SK-N-SH treated with all-trans-retinoic acid at 6 μM for 48 hours (cell line): ENCODE measurements around the gene NXPE4.
A peak's percentile ranks its signal among the peaks of the same experiment; 100 is the strongest.

Source experiments
- ATAC-seq: fragments of 200-7000 bp; cut with Tn5 transposase; 3 replicates; pipeline ENCODE4 v1.9.1; 2020; ENCODE audit warnings: mild to moderate bottlenecking, moderate library complexity
- BACH2 ChIP-seq: fragments of 250-450 bp; sonication (Bioruptor Pico); IDR thresholded peaks from 2 replicates; pipeline ENCODE4 v1.9.0; 2021; ENCODE audit warnings: mild to moderate bottlenecking, borderline replicate concordance
- ESRRG ChIP-seq: fragments of 250-450 bp; sonication (Bioruptor Pico); IDR thresholded peaks from 2 replicates; pipeline ENCODE4 v1.6.1; 2021; ENCODE audit warnings: mild to moderate bottlenecking
- ISL1 ChIP-seq: fragments of 250-450 bp; sonication (Bioruptor Pico); IDR thresholded peaks from 2 replicates; pipeline ENCODE4 v2.1.2; 2022; ENCODE audit warnings: mild to moderate bottlenecking, moderate library complexity
- RARB ChIP-seq: fragments of 250-450 bp; sonication (Bioruptor Pico); IDR thresholded peaks from 2 replicates; pipeline ENCODE4 v1.8.0; 2021; ENCODE audit warnings: mild to moderate bottlenecking, moderate library complexity
- SNAI2 ChIP-seq: fragments of 250-450 bp; sonication (Bioruptor Pico); IDR thresholded peaks from 2 replicates; pipeline ENCODE4 v1.5.0; 2020; ENCODE audit warnings: mild to moderate bottlenecking, moderate library complexity
- TCF4 ChIP-seq: fragments of 250-450 bp; sonication (Bioruptor Pico); IDR thresholded peaks from 2 replicates; pipeline ENCODE4 v1.8.0; 2021; ENCODE audit warnings: mild to moderate bottlenecking, moderate library complexity, borderline replicate concordance
- ZC3H10 ChIP-seq: fragments of 250-450 bp; sonication (Bioruptor Pico); IDR thresholded peaks from 2 replicates; pipeline ENCODE4 v1.5.1; 2021; ENCODE audit warnings: mild to moderate bottlenecking, moderate library complexity
- ZFP3 ChIP-seq: fragments of 250-450 bp; sonication (Bioruptor Pico); IDR thresholded peaks from 2 replicates; pipeline ENCODE4 v1.5.0; 2020; ENCODE audit warnings: mild to moderate bottlenecking, moderate library complexity
- ZFP30 ChIP-seq: fragments of 450-650 bp; formaldehyde crosslinking; IDR thresholded peaks from 2 replicates; pipeline ENCODE4 v1.5.0; 2022; ENCODE audit warnings: mild to moderate bottlenecking, moderate library complexity
- ZNF70 ChIP-seq: fragments of 450-650 bp; formaldehyde crosslinking; IDR thresholded peaks from 2 replicates; pipeline ENCODE4 v1.5.0; 2020; ENCODE audit warnings: mild to moderate bottlenecking, moderate library complexity
- TF ChIP-seq, protein P1 (sequence below): fragments of 250-450 bp; sonication (Bioruptor Pico); IDR thresholded peaks from 2 replicates; pipeline ENCODE4 v1.5.1; 2021; ENCODE audit warnings: mild to moderate bottlenecking, moderate library complexity
- TF ChIP-seq, protein P2 (sequence below): fragments of 250-450 bp; sonication (Bioruptor Pico); IDR thresholded peaks from 2 replicates; pipeline ENCODE4 v1.5.0; 2020; ENCODE audit warnings: mild to moderate bottlenecking, moderate library complexity
- TF ChIP-seq, protein P3 (sequence below): fragments of 250-450 bp; sonication (Bioruptor Pico); IDR thresholded peaks from 2 replicates; pipeline ENCODE4 v1.8.0; 2020; ENCODE audit warnings: mild to moderate bottlenecking, moderate library complexity, borderline replicate concordance

The NXPE4 gene

DNA sequence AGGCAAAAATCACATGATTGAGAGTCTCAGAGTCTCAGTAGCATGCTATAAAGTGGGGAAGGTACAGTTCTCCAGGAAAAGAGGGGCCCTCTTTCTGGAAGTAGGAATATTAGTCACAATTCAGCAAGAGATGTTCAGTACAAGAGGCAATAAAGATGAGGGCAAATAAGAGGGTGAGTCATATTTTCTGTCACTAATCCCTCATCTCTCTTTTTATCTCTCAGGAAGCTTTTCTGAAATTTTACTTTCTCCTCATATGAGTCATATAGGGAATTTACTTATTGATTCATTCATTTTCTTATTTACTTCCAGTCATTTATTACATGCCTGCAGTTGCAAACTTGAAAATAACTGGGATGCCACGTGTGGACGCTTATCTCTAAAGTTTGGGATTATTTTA, 32.5 kb downstream of the NXPE4 start:
- TF ChIP-seq ZFP30 (CRISPR knock-in tag) (no peak), ISL1 (CRISPR knock-in tag) (peak; percentile 55; the same call in 1 of the 2 replicates), ZNF70 (CRISPR knock-in tag) (no peak)
- TF ChIP-seq, protein P1, sequence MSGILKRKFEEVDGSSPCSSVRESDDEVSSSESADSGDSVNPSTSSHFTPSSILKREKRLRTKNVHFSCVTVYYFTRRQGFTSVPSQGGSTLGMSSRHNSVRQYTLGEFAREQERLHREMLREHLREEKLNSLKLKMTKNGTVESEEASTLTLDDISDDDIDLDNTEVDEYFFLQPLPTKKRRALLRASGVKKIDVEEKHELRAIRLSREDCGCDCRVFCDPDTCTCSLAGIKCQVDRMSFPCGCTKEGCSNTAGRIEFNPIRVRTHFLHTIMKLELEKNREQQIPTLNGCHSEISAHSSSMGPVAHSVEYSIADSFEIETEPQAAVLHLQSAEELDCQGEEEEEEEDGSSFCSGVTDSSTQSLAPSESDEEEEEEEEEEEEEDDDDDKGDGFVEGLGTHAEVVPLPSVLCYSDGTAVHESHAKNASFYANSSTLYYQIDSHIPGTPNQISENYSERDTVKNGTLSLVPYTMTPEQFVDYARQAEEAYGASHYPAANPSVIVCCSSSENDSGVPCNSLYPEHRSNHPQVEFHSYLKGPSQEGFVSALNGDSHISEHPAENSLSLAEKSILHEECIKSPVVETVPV: no peak
- TF ChIP-seq, protein P2, sequence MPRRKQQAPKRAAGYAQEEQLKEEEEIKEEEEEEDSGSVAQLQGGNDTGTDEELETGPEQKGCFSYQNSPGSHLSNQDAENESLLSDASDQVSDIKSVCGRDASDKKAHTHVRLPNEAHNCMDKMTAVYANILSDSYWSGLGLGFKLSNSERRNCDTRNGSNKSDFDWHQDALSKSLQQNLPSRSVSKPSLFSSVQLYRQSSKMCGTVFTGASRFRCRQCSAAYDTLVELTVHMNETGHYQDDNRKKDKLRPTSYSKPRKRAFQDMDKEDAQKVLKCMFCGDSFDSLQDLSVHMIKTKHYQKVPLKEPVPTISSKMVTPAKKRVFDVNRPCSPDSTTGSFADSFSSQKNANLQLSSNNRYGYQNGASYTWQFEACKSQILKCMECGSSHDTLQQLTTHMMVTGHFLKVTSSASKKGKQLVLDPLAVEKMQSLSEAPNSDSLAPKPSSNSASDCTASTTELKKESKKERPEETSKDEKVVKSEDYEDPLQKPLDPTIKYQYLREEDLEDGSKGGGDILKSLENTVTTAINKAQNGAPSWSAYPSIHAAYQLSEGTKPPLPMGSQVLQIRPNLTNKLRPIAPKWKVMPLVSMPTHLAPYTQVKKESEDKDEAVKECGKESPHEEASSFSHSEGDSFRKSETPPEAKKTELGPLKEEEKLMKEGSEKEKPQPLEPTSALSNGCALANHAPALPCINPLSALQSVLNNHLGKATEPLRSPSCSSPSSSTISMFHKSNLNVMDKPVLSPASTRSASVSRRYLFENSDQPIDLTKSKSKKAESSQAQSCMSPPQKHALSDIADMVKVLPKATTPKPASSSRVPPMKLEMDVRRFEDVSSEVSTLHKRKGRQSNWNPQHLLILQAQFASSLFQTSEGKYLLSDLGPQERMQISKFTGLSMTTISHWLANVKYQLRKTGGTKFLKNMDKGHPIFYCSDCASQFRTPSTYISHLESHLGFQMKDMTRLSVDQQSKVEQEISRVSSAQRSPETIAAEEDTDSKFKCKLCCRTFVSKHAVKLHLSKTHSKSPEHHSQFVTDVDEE: no peak
- ATAC-seq: peak; percentile 24; the same call in 2 of the 3 replicates

DNA sequence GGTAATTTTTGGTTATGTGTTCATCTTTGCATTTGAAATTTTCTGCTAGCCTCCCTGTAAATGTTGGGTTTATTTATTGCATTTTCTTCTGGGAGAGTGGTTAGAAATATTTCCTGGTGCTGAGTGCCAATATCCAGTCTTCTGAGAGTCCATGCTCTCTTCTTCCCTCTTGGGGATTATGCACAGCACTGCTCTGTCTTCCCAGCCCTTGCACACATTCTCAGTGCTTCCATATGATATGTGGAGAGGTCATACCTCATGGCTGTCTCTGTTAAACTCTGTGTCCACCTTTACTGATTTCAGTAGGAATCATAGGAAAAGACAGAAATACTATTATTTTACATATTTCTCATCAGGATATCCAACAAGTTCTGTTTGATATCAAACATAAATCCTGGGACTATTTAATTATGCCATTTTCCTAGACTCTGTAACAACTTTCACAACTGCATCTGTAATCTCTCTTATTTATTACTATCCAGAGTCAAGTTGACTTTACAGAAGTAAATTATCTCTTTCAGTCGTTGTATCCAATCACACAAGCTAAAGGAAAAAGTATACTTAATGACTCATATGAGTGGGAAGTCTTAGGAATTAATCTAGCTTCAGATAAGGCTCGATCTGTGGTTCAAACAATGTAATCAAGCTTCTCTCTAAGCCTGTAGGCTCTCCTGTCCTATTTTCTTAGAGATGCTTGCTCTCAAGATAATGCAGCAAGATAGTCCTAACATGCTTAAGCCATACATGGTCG, 33.2 kb downstream of the NXPE4 start:
- TF ChIP-seq ISL1 (CRISPR knock-in tag): peak; percentile 75
- TF ChIP-seq ZFP3 (CRISPR knock-in tag): no peak
- ATAC-seq: peak; percentile 33; the same call in 2 of the 3 replicates

DNA sequence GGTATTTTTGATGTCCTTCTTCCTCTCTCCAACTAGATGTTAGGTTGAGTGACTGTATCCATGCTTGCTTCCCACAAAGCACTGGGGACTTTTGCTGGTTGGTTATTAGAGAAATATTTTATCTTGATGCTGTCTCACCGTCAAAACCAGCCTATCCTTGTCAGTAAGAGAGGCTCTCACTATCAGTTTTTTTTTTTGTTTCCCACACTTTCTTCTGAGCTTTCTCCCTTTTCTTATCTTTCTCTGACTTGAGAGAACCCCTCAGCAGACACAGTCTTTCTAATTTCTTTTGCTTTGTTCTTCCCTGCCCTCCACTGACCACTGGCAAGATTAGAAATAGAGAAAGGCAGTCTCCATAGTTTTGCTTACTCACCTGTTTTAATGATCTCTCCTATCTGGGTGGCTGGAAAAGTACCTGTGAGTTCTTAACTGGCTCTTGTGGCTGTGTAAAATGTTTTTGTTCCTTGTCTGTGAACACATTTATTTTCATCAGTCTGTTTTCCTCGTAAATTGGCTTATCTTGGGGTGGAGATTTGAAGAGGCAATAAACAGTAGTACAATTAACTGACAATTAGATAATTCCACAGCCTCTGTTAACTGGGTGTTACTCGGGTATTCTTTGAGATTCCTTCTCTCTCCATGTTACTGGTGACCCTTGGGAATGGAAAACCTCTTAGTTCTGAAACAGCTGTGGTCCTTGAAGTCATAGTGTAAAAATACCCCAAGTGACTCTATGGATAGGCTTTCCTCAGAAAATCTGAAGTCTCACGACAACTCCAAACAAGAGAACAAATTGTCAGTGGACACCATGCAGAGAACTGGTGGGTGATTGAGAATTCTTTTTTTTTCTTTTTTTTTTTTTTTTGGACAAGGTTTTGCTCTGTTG, 35.9 kb downstream of the NXPE4 start, which contains the start of gene NXPE1:
NXPE1 (minus strand) TSS at position 457 of the 886 bp plus-strand sequence. CDS start 8,680 bp downstream, outside the sequence.
- ATAC-seq: no peak
- TF ChIP-seq, protein P1: no peak
- TF ChIP-seq ESRRG (CRISPR knock-in tag): no peak
- no peak for TF ChIP-seq ZNF70 (CRISPR knock-in tag)

DNA sequence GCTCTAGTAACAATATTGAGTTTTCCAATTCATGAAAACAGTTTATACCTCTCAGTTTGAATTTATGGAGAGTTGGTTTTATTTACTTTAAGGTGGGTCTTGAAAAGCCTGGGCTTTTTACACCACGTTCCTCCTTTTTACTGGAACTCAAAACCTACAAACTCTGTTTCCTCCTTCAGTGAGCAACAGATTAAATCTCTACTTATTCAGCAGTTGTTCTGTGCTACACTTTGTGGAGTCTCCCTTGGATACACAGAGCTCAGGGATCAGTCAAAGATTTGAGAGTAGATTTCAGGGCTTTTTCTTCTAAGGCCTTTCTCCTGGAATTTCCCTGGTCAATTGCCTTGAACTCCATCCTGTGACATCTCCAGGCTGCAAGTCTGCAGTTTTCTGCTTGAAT, 39.5 kb downstream of the NXPE4 start:
- ATAC-seq: no peak
- TF ChIP-seq, protein P3, sequence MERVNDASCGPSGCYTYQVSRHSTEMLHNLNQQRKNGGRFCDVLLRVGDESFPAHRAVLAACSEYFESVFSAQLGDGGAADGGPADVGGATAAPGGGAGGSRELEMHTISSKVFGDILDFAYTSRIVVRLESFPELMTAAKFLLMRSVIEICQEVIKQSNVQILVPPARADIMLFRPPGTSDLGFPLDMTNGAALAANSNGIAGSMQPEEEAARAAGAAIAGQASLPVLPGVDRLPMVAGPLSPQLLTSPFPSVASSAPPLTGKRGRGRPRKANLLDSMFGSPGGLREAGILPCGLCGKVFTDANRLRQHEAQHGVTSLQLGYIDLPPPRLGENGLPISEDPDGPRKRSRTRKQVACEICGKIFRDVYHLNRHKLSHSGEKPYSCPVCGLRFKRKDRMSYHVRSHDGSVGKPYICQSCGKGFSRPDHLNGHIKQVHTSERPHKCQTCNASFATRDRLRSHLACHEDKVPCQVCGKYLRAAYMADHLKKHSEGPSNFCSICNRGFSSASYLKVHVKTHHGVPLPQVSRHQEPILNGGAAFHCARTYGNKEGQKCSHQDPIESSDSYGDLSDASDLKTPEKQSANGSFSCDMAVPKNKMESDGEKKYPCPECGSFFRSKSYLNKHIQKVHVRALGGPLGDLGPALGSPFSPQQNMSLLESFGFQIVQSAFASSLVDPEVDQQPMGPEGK (CRISPR knock-in tag): no peak
- TF ChIP-seq TCF4 (CRISPR knock-in tag) (no peak), ZC3H10 (CRISPR knock-in tag) (no peak), ESRRG (CRISPR knock-in tag) (no peak), ISL1 (CRISPR knock-in tag) (no peak), RARB (CRISPR knock-in tag) (no peak), SNAI2 (CRISPR knock-in tag) (no peak), BACH2 (CRISPR knock-in tag) (no peak)
- TF ChIP-seq, protein P2: no peak
